Fibroblast of lung (primary cell): ENCODE results near the gene DIAPH3.

ENCODE experiments used
- CTCF ChIP-seq, 2 donors: IDR thresholded peaks in 1 of 2; conservative IDR thresholded peaks in 1 of 2; 1 replicate in 1 of 2; 2 replicates in 1 of 2; pipeline ENCODE4 v1.5.1; 2011 to 2012; ENCODE audit warnings: low read length in 2 of 2, control low read depth in 1 of 2, inconsistent platforms in 1 of 2, low read depth in 1 of 2, mild to moderate bottlenecking in 1 of 2
- EZH2 ChIP-seq: IDR thresholded peaks from 2 replicates; pipeline ENCODE4 v1.5.1; 2012; ENCODE audit warnings: low read length, control low read depth, mild to moderate bottlenecking; ENCODE audit errors: missing control alignments

- TF ChIP-seq CTCF (conservative IDR thresholded peaks at IDR 0.05 in 1 of 2, IDR thresholded peaks at IDR 0.05 in 1 of 2; ENCODE audit: low read depth in 1 of 2, low read length in 2 of 2): no peak
- TF ChIP-seq EZH2: no peak
Measured at GRCh38 chr13:59856281-59856810, 307.4 kb downstream of the DIAPH3 start.
